Liver (tissue), 3 donors: ENCODE results near the gene SETX.

Source experiments
- EGR1 ChIP-seq, 2 donors: IDR thresholded peaks; 2 replicates each; pipeline ENCODE4 v1.6.1; 2016 to 2018; ENCODE audit warnings: antibody characterized with exemption in 2 of 2, low read depth in 2 of 2
- FOXA1 ChIP-seq: IDR thresholded peaks from 2 replicates; pipeline ENCODE4 v1.6.1; 2016; ENCODE audit warnings: antibody characterized with exemption
- GABPA ChIP-seq, 2 donors: IDR thresholded peaks in 1 of 2; conservative IDR thresholded peaks in 1 of 2; 2 replicates each; pipeline ENCODE4 v1.6.1; 2016; ENCODE audit warnings: antibody characterized with exemption in 2 of 2, mild to moderate bottlenecking in 1 of 2, moderate library complexity in 1 of 2
- HNF4A ChIP-seq, 2 donors: conservative IDR thresholded peaks; 2 replicates each; pipeline ENCODE4 v1.6.1; 2016; ENCODE audit warnings: antibody characterized with exemption in 2 of 2, mild to moderate bottlenecking in 2 of 2
- HNF4G ChIP-seq: IDR thresholded peaks from 2 replicates; pipeline ENCODE4 v1.6.1; 2016; ENCODE audit warnings: antibody characterized with exemption
- JUND ChIP-seq, 2 donors: IDR thresholded peaks; 2 replicates each; pipeline ENCODE4 v1.6.1; 2016; ENCODE audit warnings: antibody characterized with exemption in 2 of 2
- NR2F2 ChIP-seq: IDR thresholded peaks from 2 replicates; pipeline ENCODE4 v1.6.1; 2016; ENCODE audit warnings: antibody characterized with exemption
- SP1 ChIP-seq: IDR thresholded peaks from 2 replicates; pipeline ENCODE4 v1.6.1; 2018; ENCODE audit warnings: antibody characterized with exemption, mild to moderate bottlenecking
- TAF1 ChIP-seq: conservative IDR thresholded peaks from 2 replicates; pipeline ENCODE4 v1.6.1; 2016; ENCODE audit warnings: antibody characterized with exemption, mild to moderate bottlenecking
- YY1 ChIP-seq: IDR thresholded peaks from 2 replicates; pipeline ENCODE4 v1.6.1; 2016; ENCODE audit warnings: antibody characterized with exemption, mild to moderate bottlenecking
- TF ChIP-seq, protein P1 (sequence below): fragments of 150-350 bp; IDR thresholded peaks from 2 replicates; pipeline ENCODE4 v1.5.1; 2017; ENCODE audit warnings: improper control_type of control experiment, low read depth, low read length; ENCODE audit not compliant: missing input control
- TF ChIP-seq, protein P2 (sequence below): IDR thresholded peaks from 2 replicates; pipeline ENCODE4 v1.6.1; 2016; ENCODE audit warnings: antibody characterized with exemption
- donor health status: healthy.
- donor health status: healthy.

DNA sequence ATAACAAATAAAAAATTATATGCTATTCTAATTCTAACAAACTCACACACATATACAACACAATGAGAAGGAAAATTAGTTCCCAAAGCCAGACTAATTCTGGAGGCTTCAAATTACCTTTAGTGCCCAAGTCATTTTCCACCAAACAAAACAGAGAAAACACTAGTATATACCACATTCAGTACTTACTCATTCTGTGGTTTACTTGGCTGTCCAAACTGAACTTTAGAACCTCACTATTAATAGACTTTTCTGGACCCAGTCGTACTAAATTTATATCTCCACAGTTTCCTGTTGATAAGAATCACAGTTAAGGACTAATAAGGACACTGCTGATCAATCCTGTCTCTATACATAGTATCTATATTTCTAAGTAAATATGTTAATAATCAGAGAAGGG, 66.4 kb downstream of the SETX start:
- no peak for TF ChIP-seq NR2F2
- no peak for TF ChIP-seq HNF4G
- TF ChIP-seq, protein P1, sequence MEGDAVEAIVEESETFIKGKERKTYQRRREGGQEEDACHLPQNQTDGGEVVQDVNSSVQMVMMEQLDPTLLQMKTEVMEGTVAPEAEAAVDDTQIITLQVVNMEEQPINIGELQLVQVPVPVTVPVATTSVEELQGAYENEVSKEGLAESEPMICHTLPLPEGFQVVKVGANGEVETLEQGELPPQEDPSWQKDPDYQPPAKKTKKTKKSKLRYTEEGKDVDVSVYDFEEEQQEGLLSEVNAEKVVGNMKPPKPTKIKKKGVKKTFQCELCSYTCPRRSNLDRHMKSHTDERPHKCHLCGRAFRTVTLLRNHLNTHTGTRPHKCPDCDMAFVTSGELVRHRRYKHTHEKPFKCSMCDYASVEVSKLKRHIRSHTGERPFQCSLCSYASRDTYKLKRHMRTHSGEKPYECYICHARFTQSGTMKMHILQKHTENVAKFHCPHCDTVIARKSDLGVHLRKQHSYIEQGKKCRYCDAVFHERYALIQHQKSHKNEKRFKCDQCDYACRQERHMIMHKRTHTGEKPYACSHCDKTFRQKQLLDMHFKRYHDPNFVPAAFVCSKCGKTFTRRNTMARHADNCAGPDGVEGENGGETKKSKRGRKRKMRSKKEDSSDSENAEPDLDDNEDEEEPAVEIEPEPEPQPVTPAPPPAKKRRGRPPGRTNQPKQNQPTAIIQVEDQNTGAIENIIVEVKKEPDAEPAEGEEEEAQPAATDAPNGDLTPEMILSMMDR: no peak
- TF ChIP-seq YY1: no peak
- no peak for TF ChIP-seq SP1
- TF ChIP-seq FOXA1: no peak
- no peak for TF ChIP-seq GABPA (IDR thresholded peaks at IDR 0.05 in 1 of 2, conservative IDR thresholded peaks at IDR 0.05 in 1 of 2)
- TF ChIP-seq, protein P2, sequence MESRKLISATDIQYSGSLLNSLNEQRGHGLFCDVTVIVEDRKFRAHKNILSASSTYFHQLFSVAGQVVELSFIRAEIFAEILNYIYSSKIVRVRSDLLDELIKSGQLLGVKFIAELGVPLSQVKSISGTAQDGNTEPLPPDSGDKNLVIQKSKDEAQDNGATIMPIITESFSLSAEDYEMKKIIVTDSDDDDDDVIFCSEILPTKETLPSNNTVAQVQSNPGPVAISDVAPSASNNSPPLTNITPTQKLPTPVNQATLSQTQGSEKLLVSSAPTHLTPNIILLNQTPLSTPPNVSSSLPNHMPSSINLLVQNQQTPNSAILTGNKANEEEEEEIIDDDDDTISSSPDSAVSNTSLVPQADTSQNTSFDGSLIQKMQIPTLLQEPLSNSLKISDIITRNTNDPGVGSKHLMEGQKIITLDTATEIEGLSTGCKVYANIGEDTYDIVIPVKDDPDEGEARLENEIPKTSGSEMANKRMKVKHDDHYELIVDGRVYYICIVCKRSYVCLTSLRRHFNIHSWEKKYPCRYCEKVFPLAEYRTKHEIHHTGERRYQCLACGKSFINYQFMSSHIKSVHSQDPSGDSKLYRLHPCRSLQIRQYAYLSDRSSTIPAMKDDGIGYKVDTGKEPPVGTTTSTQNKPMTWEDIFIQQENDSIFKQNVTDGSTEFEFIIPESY: no peak
- no peak for TF ChIP-seq TAF1
- no peak for TF ChIP-seq JUND (IDR thresholded peaks at IDR 0.05)
- TF ChIP-seq EGR1 (IDR thresholded peaks at IDR 0.05; ENCODE audit: low read depth in 2 of 2): no peak
- no peak for TF ChIP-seq HNF4A (conservative IDR thresholded peaks at IDR 0.05)
